ENCODE measurements around the gene MRPL53.
"Not testable (repeated sequence)": the region's sequence is repeated elsewhere in the genome, so short reads cannot be mapped to it uniquely, and the experiment has no call there.

The MRPL53 gene

DNA sequence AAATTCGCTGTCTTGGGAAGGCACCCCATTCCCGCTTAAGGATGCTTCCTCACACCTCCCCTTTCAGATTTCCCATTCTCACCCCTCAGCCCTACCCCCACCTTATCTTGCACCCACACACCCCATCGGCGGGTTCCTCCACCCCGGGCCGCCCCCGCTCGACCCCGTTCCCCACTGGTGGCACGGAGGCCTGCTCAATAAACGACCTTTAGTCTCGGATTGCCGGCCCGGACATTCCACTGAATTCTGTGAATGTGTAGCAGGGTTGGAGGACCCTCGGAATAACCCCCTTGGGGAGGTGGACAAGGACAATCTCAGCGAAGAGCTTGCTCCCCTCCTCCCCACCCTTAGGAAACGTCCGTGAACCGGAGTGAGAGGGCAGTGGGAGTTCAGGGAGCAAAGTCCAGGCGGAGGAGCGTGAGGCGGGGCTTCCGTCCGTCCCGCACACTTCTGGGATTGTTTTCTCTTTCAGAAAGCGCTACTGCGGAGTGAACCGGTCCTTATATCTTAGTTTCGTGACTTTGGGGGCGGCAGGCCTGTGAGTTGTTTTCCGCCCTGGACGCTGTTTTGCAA lies 29.8 kb upstream of the MRPL53 start:
- DNase-seq, result peak; percentile 17

DNA sequence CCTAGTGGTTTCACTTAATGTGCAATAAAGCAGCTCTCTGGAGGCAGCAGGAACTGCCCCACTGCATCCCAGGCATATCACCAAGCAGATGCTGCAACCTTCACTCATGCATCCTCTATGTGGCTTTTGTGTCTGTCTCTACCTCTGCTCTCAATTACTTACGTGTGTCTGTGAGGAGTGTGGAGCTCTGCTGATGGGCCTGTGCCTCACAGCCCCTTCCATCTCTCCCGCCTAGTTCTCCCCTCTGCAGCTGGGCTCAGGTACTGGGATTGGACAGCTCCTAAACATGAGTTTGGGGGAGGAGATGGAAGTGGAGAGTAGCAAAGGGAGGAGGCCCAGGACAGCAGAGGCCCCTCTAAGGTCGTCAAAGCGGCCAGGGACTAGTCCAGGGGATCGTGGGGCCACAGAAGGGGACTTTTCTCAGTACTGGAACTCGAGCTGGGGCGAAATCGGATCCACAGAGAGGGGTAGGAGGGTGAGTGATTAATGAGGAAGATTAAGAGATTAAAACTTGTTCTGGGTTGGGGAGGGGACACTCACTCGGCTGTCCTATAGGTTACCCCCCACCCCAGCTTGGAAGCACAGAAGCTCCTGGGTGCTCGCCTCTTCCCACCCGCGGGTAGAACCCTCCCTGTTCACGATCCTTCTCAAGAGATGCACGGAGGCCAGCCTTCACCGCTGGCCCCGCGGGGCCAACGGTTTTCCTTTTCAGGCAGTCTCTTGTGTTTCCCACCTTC lies 29.0 kb upstream of the MRPL53 start:
- no peak for DNase-seq

DNA sequence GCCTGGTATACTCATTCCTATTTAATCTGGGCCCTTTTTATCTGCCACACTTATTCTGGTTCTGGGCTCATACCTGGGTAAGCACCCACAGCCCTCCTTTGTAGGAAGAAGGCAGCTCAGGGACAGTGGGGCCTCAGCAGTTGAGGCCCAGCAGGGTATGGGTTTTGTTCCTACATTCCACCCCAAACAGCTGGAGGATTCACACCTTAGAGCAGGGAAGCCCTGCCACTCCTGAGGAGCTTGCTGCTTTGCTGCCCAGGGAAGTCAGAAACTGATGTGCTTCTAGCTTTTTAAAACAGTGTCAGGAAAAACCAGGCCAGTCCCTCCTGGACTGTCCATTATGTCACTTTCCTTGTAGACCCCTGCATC lies 28.1 kb upstream of the MRPL53 start:
- no peak for DNase-seq

DNA sequence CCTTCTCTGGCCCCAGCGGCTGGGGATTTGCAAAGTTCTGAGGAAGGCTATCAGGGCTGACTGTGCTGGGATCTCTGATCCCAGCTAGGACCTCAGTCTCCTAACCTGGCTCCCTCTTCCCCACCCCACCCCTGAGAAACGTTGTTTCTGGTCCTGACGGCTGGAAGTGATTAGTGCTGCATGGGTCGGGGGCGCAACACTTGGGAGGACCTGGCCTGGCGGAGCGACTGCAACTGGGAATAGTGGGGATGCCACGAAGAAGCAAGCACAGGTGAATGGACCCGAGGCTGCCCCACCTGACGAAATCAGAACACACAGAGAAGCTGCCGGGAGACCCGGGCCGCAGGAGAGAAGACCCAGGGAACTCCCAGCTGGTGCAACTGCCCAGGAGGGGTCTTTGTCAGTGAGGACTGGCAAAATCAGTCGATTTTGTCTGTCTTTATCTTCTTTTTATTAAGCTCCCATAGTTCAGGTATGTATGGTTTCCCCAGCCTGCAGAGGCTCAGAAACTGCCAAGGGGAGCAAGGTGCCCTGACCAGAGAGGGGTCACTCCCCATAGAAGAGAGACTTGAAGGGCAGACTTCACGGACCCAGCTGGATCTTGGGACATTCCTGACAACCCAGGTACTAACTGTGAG lies 27.6 kb upstream of the MRPL53 start:
- DNase-seq, result no peak

DNA sequence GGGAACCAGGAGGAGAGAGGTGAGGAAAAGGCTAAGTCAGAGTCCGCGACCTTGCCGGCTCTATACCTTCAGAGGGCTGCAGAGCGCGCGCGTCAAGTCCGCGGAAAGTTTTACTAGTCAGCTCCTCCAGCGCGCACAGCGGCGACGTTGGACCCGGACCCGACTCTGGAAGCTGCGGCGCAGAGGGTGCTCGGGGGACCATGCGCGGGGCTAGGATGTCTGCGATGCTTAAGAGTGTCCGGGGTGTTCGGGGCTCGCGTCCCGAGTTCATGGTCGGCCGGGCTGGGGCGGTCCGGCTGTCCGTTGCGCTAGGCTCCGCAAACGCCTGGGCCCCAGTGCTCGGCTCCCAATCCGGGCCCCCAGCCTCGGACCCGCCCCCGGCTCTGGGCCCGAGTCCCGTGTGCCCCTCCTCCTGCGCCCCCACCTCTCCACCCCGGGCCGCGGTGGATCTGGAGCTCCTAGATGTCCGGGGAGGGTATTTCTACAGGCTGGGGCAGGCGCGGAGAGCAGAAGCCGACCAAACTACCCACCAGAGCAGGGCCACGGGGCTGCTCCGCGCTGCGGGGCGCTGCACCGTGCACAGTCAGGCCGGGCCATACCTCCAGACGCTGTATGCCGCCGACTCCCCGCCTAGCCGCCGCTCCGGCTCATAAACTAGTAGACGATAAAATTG lies 26.9 kb upstream of the MRPL53 start, which contains the start of gene LBX2:
TSS of gene LBX2 (minus strand) at position 337 of the 673 bp plus-strand sequence. CDS start at position 271, 66 bp downstream.
- DNase-seq, result no peak

DNA sequence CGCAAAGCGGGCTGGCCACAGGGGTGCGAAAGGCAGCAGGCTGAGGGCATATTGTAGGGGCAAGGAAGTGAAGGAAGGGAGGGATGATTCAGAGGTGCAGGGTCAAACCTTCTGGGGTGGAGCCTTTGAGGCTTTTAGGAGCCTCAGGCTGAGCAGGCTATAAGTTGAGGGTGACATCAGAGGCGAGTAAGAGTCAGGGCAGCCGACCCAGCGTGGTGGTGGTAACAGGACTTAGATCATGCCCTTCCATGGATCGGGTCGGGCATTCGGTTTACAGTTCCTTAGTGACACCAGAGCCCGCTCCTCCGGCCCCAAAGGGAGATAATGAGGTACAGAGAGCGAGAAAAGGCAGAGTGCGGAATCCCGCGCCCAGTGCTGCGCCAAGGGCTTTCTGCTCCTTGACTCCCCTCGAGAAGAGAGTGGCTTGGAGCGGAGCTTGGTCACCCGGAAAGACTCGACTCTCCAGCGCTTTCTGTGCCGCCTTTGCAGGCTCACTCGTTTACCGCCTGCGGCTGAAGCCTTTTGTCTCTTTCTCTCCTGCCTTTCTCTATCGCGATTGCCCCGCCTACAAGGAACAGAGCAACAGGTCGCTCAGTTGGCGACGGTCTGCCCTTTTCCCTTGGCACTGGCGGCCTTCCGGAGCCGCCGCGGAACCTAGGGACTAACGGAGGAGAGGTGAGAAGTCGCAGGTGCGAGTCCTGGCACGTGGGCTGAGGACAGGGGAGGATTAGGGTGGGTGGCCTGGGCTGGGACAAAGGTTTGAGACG lies 26.2 kb upstream of the MRPL53 start:
- DNase-seq, result peak; percentile 34

DNA sequence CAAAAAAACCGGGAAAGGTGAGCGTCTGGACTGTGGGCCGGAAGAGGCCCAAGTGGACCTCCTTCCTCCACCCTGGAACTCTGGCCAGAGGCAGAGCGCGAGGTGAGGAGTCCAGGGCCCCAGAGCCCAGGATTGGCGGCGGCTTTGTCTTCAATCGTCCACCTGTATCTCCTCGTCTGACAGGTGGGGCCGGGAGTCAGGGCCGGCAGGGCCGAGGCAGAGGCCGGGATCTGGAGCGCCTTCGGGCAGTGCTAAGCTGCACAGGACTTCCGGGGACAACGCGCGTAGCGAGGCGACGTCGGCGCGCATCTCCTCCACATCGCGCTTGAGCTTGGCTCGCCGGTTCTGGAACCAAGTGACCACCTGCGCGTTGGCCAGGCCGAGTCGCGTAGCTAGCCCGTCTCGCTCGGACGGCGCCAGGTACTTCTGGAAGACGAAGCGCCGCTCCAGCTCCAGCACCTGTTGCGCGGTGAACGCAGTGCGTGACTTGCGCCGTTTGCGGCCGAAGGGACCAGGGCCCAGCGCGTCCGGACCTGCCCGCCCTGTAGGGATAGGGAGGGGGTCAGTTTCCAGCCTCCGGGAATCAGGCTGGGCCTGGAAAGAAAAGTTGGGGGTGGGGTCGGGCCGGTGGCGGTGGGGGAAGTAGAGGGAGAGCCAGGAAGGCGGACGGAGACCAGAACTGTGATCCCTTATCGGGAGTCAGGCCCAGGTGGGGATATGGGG lies 25.5 kb upstream of the MRPL53 start:
- DNase-seq, result peak; percentile 44

DNA sequence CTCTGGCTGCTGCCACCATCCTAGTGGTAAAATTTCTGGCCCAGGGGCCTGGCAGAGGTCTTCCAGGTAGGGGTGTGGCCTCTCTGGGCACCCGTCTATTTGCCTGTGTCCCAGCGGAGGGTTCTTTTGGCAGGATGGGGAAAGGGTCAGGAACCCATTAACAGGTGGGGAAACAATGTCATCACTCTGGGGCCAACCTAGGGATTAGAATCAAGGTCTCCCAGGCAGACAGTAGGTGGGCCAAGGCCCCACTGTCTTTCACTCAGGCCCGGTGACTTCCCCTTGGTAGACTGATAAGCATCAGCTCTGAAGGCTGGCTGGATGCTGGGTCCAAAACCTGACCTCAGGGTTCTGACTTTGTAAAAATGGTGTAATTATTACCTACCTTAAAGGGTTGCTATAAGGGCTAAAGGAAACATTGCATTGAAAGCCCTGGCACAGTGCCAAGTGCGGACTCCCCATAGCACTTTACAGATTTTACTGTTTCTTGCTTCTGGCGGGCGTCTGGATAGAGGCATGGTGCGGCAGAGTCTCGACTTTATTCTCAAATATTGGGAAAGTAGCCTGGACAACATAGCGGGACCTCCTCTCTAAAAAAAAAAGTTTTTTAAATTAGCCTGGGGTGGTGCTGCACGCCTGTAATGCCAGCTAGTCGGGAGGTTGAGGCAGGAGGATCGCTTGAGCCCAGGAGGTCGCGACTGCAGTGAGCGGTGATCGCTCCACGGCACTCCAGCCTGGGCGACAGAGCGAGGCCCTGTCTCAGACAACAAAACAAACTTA lies 24.7 kb upstream of the MRPL53 start:
- DNase-seq, result no peak

DNA sequence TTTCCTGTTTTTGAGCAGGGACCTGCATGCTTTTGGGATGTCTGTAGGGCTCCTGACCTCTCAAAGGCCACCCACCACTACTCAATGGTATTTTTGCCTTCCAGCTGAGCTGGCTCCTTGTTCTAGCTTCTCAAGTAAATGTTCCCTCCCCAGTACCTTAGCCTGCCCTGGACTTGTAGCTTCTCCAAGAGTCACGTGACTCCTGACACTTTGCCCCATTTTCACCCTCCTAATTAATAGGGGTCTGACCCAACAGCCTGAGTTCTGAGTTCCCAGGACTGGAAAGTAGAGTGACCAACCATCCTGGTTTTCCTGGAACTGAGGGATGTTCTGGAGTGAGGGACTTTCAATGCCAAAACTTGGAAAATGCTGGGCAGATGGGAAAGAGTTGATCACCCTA lies 23.0 kb upstream of the MRPL53 start:
- no peak for DNase-seq

DNA sequence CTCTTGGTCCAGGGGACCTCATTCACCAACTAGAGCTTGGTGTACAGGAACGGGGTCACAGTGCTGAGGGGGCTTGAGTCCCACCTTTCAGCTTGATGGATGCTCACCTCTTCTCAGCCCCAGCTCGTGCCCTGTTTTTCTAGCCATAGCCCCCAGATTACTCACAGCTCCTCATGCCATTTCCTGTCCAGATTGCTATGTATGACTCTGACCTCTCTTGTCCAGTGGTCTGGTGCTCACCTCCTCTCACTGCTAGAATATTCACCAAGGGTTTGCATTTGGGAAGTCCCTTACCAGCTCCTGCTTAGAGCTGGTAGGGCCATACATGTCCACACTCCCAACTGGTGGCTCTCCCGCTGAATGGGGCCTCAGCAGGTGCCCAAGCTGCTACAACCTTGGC lies 21.1 kb upstream of the MRPL53 start:
- DNase-seq, result no peak

DNA sequence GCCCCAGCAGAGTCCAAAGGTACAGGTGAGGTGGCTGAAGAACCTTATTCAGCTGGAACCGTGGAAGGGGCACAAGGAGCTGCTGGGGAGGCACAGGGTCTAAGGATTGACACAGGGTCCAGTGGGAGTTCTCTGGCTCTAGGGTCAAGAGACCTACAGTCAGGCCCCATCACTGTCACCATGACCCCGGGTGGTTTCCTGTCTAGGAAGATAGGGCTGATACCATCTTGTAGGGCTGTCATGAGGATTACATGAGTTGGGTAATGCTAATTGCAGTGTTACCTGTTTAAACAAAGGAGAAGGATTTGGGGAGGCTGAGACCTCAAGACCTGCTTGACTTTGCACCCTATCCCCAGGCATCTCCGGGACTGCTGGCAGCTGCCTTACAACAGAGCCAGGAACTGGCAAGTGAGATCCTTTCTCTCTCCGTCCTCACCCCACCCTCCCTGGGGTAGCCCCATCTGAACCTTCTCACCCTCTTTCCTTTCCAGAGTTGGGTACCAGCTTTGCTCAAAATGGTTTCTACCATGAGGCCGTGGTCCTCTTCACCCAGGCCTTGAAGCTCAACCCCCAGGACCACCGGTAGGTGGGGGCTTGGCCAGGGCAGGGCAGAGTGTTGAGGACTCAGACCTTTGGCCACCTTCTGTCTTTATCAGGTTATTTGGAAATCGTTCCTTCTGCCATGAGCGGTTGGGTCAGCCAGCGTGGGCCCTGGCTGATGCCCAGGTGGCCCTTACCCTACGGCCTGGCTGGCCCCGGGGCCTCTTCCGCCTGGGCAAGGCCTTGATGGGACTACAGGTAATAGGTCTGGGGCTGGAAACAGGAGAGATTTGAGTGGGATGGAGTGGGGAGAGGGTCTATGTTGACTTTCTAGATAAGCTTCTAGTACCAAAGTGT lies 19.4 kb upstream of the MRPL53 start:
- no peak for DNase-seq

DNA sequence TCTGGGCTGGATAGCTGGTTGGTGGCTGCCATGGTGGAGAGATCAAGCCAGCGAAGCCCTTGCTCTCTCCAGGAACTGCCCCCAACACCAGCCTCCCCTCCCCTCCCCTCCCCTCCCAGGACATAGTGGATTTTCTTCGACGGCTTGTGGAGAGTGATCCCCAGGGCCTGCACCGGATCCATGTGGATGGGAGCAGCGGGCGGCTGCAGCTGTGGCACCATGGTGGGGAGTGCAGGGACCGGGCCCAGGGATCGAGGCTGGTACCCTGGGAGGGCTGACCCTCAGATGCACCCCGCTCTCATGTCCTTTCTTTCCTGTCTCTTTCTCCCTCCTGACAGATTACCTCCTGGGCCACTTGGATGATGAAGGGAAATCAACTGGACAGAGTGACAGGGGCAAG lies 17.4 kb upstream of the MRPL53 start:
- DNase-seq, result no peak

DNA sequence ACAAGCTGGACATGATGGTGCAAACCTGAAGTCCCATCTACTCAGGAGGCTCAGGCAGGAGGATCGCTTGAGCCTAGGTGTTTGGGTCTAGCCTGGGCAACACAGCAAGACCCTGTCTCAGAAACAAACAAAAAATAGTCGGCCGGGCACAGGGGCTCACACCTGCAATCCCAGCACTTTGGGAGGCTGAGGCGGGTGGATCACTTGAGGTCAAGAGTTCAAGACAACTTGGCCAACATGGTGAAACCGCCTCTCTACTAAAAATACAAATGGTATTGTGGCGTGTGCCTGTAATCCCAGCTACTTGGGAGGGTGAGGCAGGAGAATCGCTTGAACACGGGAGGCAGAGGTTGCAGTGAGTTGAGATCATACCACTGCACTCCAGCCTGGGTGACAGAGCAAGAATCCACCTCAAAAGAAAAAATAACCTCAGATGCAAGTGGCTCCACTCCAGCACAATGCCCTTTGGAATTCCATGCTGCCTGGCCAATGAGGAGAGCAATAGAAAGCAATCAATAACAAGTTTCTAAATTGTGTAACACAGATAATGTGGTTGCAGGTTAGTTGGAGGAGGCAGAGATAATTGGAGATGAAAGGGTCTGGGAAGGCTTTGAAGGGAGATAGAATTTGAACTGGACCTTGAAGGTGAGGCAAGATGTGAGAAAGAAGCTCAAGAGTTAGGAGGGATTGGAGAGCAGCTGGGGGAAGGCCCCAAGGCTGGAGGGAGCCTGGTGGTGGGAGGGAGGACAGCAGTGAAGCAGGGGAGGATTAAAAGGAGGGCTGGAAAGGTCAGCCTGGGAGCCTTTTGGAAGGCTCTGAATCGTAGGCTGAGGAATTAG lies 16.4 kb upstream of the MRPL53 start:
- DNase-seq, result no peak

DNA sequence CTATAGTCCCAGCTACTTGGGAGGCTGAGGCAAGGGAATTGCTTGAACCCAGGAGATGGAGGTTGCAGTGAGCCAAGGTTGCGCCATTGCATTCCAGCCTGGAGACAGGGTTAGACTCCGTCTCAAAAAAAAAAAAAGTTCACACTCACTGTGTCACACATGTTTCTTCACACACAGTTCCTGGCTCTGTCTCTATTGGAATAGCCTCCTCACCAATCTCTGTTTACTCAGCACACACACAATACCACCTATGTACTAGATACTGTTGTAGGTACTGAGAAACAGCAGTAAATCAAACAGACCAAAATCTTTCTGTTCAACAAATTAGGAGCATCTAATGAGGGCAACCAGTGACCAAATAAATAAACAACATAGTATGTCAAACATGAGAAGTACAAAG lies 13.7 kb upstream of the MRPL53 start:
- DNase-seq, result no peak

DNA sequence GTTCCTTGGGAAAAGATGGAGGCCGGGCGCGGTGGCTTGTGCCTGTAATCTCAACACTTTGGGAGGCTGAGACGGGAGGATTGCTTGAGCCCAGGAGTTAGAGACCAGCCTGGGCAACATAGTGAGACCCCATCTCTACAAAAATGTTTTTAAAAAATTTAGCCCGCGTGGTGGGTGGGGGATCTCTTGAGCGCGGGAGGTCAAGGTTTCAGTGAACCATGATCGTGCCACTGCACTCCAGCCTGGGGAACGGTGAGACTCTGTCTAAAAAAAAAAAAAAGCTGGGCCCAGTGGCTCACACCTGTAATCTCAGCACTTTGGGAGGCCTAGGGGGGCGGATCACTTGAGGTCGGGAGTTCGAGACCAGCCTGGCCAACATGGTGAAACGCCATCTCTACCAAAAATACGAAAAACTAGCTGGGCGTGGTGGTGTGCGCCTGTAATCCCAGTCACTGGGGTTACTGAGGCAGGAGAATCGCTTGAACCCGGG lies 11.2 kb upstream of the MRPL53 start:
- not testable (repeated sequence) for DNase-seq

DNA sequence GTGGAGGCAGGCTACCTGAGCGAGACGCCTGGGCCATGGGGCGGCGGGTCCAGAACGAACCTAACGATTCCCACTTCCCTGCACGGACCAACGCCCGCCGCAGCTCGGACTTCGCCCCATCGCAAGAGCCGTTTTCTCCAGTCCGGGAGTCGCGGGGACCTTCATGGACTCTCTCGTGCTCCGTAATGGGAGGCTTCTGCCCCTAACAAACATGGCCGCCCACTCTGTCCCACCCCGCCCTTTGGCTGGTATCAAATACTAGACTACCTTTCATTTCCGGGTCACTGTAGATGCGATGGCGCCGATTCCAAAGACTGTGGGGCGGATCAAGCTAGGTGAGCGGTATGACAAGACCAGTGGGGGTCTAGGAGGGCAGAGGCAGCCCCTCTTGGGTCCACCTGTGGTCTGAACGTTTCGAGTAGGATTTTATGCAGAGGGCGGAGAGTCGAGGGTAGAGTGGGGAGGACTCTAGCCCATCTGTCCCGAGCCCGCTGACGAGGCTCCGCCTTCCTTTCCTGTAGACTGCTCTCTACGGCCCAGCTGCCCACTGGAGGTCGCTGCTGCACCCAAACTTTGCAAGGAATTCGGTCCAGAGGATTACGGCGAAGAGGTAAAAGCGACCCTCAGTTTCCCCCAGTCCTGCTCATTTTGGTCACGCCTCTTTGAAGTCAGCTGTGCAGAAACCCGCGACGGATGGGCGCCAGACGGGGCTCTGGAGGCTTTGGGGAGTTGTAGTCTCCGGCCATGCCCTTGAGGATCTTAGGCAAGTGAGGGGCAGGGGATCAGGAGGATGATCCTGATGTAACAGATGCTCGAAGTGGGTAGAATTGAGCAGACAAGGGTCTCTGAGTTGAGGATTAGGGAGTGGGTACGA lies 10.6 kb upstream of the MRPL53 start, which contains the start of the genes CCDC142 and TTC31:
TSS of gene CCDC142 (minus strand) at position 198 of the 874 bp plus-strand sequence. CDS start at position 37, 161 bp downstream.
TSS of gene TTC31 (plus strand) at position 281 of the 874 bp plus-strand sequence. CDS start at position 296, 15 bp downstream.
- peak; percentile 93 for DNase-seq

DNA sequence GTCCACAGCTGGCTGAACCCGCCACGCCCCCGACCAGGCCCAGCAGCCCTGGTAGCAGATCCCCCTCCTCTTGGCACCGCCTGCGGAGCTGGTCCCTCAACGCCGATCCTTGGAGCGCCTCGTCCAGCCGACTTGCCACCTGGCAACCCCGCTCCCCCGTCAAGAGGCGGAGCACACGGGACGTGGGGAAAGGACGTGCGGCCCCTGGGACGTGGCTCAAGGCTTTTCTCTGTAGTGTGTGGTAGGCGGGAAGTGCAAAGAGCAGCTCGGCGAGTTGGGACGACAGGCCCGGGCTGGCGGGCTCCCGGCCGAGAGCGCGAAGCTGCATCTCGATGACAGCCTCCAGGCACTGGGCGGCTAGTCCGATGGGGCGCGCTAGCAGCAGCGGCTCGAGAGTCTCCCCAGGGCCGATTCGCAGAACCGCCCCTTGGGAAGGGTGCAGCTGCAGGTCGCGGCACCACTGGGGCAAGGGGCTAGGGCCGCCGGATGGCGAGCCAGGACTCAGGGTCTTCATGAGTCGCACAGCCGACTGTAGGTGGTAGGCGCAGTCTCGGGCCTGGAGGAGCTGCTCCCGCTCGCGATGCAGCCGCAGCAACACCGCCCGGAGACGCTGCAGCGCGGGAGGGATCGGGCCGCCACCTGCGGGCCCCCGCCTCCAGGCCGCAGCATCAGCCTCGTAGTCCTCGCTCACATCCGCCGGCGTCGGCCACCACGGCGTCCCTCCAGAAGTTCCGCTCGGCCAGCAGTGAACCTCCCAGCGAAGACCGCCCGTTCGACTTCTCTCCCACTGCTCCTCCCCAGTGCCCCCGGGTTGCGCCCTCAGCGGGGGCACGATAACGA lies 9.7 kb upstream of the MRPL53 start:
- DNase-seq, result peak; percentile 68

Data from NCI-H69 (cell line).